HepG2 (cell line): ENCODE measurements around the gene ERC1.

Experiments
- CTCF ChIP-seq: sonication (generic); formaldehyde crosslinking; IDR thresholded peaks from 2 replicates; pipeline ENCODE4 v1.5.0; 2020; ENCODE audit warnings: mild to moderate bottlenecking, missing genetic modification reagents, moderate library complexity
- MYNN ChIP-seq: sonication (generic); formaldehyde crosslinking; IDR thresholded peaks from 2 replicates; pipeline ENCODE4 v1.4.0; 2020; ENCODE audit warnings: mild to moderate bottlenecking, low read depth, missing genetic modification reagents
- ZSCAN25 ChIP-seq: sonication (generic); formaldehyde crosslinking; IDR thresholded peaks from 2 replicates; pipeline ENCODE4 v1.8.0; 2022; ENCODE audit warnings: mild to moderate bottlenecking, missing genetic modification reagents

- TF ChIP-seq ZSCAN25 (CRISPR knock-in tag) (no peak), MYNN (CRISPR knock-in tag) (no peak), CTCF (no peak)
These were observed 46.8 kb upstream of the ERC1 start for GRCh38 chr12:944211-944610.
